ELR (cell line): ENCODE measurements around the gene POLR3G.

Experiments used
- DNase-seq: peaks from one replicate; pipeline ENCODE4 v3.0.0-alpha.2; 2015; ENCODE audit warnings: low read depth

The POLR3G gene

GRCh38 chr5:90551376-90551775 lies 76.7 kb downstream of the POLR3G start:
- no peak for DNase-seq

GRCh38 chr5:90553711-90554110 lies 79.0 kb downstream of the POLR3G start:
- no peak for DNase-seq

GRCh38 chr5:90554358-90555006 lies 79.8 kb downstream of the POLR3G start:
- DNase-seq = no peak

- DNase-seq = no peak
These were observed 81.0 kb downstream of the POLR3G start for GRCh38 chr5:90555666-90556065.

- no peak for DNase-seq
These were observed 82.7 kb downstream of the POLR3G start for GRCh38 chr5:90557391-90557790.

- DNase-seq = no peak
These were observed 83.2 kb downstream of the POLR3G start for GRCh38 chr5:90557871-90558270.

GRCh38 chr5:90558344-90559192 lies 83.9 kb downstream of the POLR3G start, which contains the start of gene ADGRV1:
Gene ADGRV1, plus strand, starts transcription at chr5:90558797. Its CDS starts 99 bp downstream, at chr5:90558896.
- DNase-seq = peak; percentile 38

- DNase-seq = peak; percentile 4
These were observed 86.1 kb downstream of the POLR3G start for GRCh38 chr5:90560771-90561170.

- DNase-seq = no peak
These were observed 87.1 kb downstream of the POLR3G start for GRCh38 chr5:90561766-90562165.

- DNase-seq = no peak
These were observed 87.7 kb downstream of the POLR3G start for GRCh38 chr5:90562341-90562740.

- no peak for DNase-seq
These were observed 88.4 kb downstream of the POLR3G start for GRCh38 chr5:90563108-90563507.
